Activated naive CD4-positive, alpha-beta T cell treated with anti-CD3 and anti-CD28 coated beads, Interleukin-2, amount 50 U/mL, for 16 hours (primary cell): ENCODE results near the gene PAM16.

Experiments used
- DNase-seq: peaks from one replicate; pipeline ENCODE4 v3.0.0-alpha.2; 2020

Gene PAM16

GRCh38 chr16:4370570-4371356 lies 19.6 kb upstream of the PAM16 start:
- DNase-seq: no peak

- no peak for DNase-seq
These were observed 19.0 kb upstream of the PAM16 start for GRCh38 chr16:4370151-4370550.

GRCh38 chr16:4369007-4369733 lies 18.0 kb upstream of the PAM16 start:
- DNase-seq: no peak

GRCh38 chr16:4367393-4367856 lies 16.3 kb upstream of the PAM16 start:
- DNase-seq: no peak

GRCh38 chr16:4366016-4366415 lies 14.9 kb upstream of the PAM16 start:
- DNase-seq: no peak

GRCh38 chr16:4365615-4366014 lies 14.5 kb upstream of the PAM16 start:
- DNase-seq: no peak

GRCh38 chr16:4365014-4365406 lies 13.9 kb upstream of the PAM16 start:
- DNase-seq: no peak

GRCh38 chr16:4364196-4365013 lies 13.3 kb upstream of the PAM16 start:
- DNase-seq: no peak

- DNase-seq: no peak
These were observed 11.5 kb upstream of the PAM16 start for GRCh38 chr16:4362476-4363135.

GRCh38 chr16:4361944-4362311 lies 10.8 kb upstream of the PAM16 start:
- no peak for DNase-seq

- no peak for DNase-seq
These were observed 10.2 kb upstream of the PAM16 start for GRCh38 chr16:4361033-4361943.

- no peak for DNase-seq
These were observed 9.5 kb upstream of the PAM16 start for GRCh38 chr16:4360538-4361021.

- DNase-seq: no peak
These were observed 8.8 kb upstream of the PAM16 start for GRCh38 chr16:4359914-4360313.

GRCh38 chr16:4358831-4359561 lies 7.9 kb upstream of the PAM16 start:
- DNase-seq: peak; percentile 74

GRCh38 chr16:4358236-4358635 lies 7.1 kb upstream of the PAM16 start:
- DNase-seq: no peak

- no peak for DNase-seq
These were observed 5.7 kb upstream of the PAM16 start for GRCh38 chr16:4356820-4357219.

GRCh38 chr16:4354512-4355409 lies 3.6 kb upstream of the PAM16 start:
- no peak for DNase-seq

GRCh38 chr16:4353675-4354074 lies 2.6 kb upstream of the PAM16 start:
- no peak for DNase-seq

- DNase-seq: no peak
These were observed 1.7 kb upstream of the PAM16 start for GRCh38 chr16:4352843-4353242.

- no peak for DNase-seq
These were observed 759 bp upstream of the PAM16 start for GRCh38 chr16:4351880-4352279.
